ENCODE results near the gene FOXJ1. TPM values are rescaled to one million over a fixed set of nuclear protein-coding genes. Genes with fewer than 3 reads are reported as not detected.

The FOXJ1 gene
- total and polyA plus RNA-seq, 3 donors from 2014 or later = 22.9 to 30.5 (median 29.4) TPM

GRCh38 chr17:76132574-76133338 lies 8.3 kb downstream of the FOXJ1 start:
- no peak for DNase-seq
- 52 to 65% methylated on average over 13 to 17 of the region's 21 CpGs for WGBS, 2 donors
- no peaks in the 10 kb centered on the region for H3K27me3 ChIP-seq

GRCh38 chr17:76131692-76132573 lies 9.1 kb downstream of the FOXJ1 start:
- 81 to 85% methylated on average over 7 to 19 of the region's 21 CpGs for WGBS, 2 donors
- Histone ChIP-seq H3K27me3 (no peaks in the 10 kb centered on the region), H3K4me3 (no peak overlapping the region), H3K4me1 (peaks cover 7% of the 10 kb centered on the region), H3K36me3 (ENCODE audit: low read depth, missing control alignments) (no peaks in the 10 kb centered on the region), H3K9me3 (no peaks in the 10 kb centered on the region), H3K27ac (no peak overlapping the region)
- intact Hi-C loops (cut with DNase I; ENCODE audit: low total_unique reads) = no loop called here
- no peak for DNase-seq
- TF ChIP-seq POLR2A (IDR thresholded peaks at IDR 0.05) = no peak
- no peak for TF ChIP-seq CTCF (IDR thresholded peaks at IDR 0.05)

More at GRCh38 chr17:76132574-76133338, 8.3 kb downstream of the FOXJ1 start:
- H3K4me3 ChIP-seq = no peak overlapping the region
- no peak for TF ChIP-seq CTCF (IDR thresholded peaks at IDR 0.05)
- H3K36me3 ChIP-seq (ENCODE audit: low read depth, missing control alignments) = no peaks in the 10 kb centered on the region
- no peak overlapping the region for H3K27ac ChIP-seq
- peaks cover 7% of the 10 kb centered on the region for H3K4me1 ChIP-seq
- intact Hi-C loops (cut with DNase I; ENCODE audit: low total_unique reads) = no loop called here
- no peaks in the 10 kb centered on the region for H3K9me3 ChIP-seq

- no peaks in the 10 kb centered on the region for H3K36me3 ChIP-seq (ENCODE audit: low read depth, missing control alignments)
Measured at GRCh38 chr17:76131051-76131691, 9.9 kb downstream of the FOXJ1 start.

GRCh38 chr17:76130473-76130872 lies 10.6 kb downstream of the FOXJ1 start:
- no peaks in the 10 kb centered on the region for H3K9me3 ChIP-seq
- no peaks in the 10 kb centered on the region for H3K36me3 ChIP-seq (ENCODE audit: low read depth, missing control alignments)
- no peaks in the 10 kb centered on the region for H3K27me3 ChIP-seq
- TF ChIP-seq POLR2A (IDR thresholded peaks at IDR 0.05) = no peak
- TF ChIP-seq CTCF (IDR thresholded peaks at IDR 0.05) = no peak
- peaks cover 7% of the 10 kb centered on the region for H3K4me1 ChIP-seq
- no peak for DNase-seq
- no peak overlapping the region for H3K27ac ChIP-seq
- WGBS, 2 donors = 79 to 83% methylated on average over 13 of the region's 13 CpGs
- H3K4me3 ChIP-seq = no peak overlapping the region
- intact Hi-C loops (cut with DNase I; ENCODE audit: low total_unique reads) = no loop called here

More at GRCh38 chr17:76131051-76131691, 9.9 kb downstream of the FOXJ1 start:
- 81 to 82% methylated on average over 19 to 21 of the region's 21 CpGs for WGBS, 2 donors
- no peak for TF ChIP-seq CTCF (IDR thresholded peaks at IDR 0.05)
- no peak for TF ChIP-seq POLR2A (IDR thresholded peaks at IDR 0.05)
- intact Hi-C loops (cut with DNase I; ENCODE audit: low total_unique reads) = no loop called here
- no peak overlapping the region for H3K4me3 ChIP-seq
- H3K27ac ChIP-seq = no peak overlapping the region
- H3K4me1 ChIP-seq = peaks cover 7% of the 10 kb centered on the region
- H3K9me3 ChIP-seq = no peaks in the 10 kb centered on the region
- H3K27me3 ChIP-seq = no peaks in the 10 kb centered on the region
- DNase-seq = no peak

Measured in testis (tissue), 3 donors.